GM12873 (cell line): ENCODE measurements around the gene CISTR.

Source experiments
- TF ChIP-seq, protein P1 (sequence below): IDR thresholded peaks from 2 replicates; pipeline ENCODE4 v1.5.1; 2012; ENCODE audit warnings: low read depth, mild to moderate bottlenecking, moderate library complexity, low read length, control low read depth; ENCODE audit not compliant: insufficient read depth; ENCODE audit errors: missing control alignments

CISTR gene

DNA sequence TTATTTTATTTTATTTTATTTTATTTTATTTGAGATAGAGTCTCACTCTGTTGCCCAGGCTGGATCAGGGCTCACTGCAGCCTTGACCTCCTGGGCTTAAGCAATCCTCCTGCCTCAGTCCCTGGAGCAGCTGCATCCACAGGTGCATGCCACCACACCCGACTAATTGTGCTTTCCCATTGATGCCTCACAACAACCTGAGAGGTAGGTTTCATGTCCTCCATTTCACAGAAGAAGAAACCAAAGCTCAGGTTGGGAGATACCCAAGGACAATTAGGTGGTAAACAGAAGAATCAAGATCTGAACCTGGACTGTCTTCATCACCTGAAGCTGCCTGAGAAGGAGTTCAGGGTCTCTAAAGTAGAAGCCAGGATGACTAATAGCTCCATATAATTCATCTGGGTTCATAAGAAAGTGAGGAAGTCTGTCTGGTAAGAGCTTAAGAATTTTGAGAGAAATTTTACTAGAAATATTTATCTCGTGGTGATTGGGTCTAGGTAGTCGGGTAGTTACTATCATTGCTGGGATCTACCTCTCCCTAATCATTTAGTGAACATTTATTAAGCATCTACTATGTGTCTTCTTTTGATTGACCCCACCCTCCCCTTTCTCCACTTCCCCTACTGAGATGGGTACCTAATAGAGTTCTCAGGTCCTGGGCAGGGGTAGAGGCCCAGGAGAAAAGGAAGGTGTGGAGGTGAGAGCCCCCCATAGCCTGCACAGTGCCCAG is 52.7 kb downstream of the CISTR start:
- TF ChIP-seq, protein P1, sequence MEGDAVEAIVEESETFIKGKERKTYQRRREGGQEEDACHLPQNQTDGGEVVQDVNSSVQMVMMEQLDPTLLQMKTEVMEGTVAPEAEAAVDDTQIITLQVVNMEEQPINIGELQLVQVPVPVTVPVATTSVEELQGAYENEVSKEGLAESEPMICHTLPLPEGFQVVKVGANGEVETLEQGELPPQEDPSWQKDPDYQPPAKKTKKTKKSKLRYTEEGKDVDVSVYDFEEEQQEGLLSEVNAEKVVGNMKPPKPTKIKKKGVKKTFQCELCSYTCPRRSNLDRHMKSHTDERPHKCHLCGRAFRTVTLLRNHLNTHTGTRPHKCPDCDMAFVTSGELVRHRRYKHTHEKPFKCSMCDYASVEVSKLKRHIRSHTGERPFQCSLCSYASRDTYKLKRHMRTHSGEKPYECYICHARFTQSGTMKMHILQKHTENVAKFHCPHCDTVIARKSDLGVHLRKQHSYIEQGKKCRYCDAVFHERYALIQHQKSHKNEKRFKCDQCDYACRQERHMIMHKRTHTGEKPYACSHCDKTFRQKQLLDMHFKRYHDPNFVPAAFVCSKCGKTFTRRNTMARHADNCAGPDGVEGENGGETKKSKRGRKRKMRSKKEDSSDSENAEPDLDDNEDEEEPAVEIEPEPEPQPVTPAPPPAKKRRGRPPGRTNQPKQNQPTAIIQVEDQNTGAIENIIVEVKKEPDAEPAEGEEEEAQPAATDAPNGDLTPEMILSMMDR: no peak

DNA sequence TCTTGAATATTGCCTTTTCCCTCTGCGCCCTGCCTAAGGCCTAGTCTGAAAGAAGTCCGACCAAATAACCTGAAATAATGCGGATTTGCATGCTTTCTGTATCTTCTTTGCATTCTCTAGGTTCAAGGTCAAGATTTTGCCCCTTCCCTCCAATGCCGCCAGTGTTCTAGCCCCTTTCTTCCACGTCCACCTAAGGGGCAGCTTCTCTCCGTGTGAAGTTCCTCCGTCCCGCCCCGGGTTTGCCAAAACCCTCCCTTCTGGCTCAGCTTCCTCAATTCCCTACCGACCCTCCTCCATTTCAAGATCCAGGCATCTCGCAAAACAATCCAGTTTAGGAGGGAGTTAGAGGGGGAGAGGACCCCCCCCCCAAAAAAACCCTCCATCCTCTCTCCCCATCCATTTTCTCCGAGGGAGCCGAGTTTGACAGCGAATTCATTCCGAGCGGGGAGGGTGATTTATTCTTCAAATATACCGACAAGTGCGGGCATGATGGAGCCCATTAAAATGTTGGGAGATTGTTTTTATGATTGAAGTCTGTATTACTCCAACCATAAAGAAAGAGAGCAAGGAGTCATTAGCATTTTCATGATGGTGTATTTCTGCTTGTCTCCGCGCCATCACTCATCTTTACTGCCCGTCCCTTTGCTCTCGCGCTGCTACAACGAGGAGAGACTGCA is 55.0 kb downstream of the CISTR start:
- TF ChIP-seq, protein P1: no peak
